GM18951 (cell line): Measurements from ENCODE around the gene PRX.

Experiments used
- POLR2A ChIP-seq: IDR thresholded peaks from 4 replicates; pipeline ENCODE4 v1.6.1; 2011; ENCODE audit warnings: mild to moderate bottlenecking; ENCODE audit not compliant: insufficient read length, insufficient read depth; ENCODE audit errors: extremely low read depth
- in situ Hi-C: fragments of 300-500 bp; cut with MboI; formaldehyde crosslinking; loops from one replicate; pipeline ENCODE4 v1.12.0; 2022; ENCODE audit warnings: low sequenced_read_pairs, mixed read lengths, inconsistent platforms; ENCODE audit not compliant: unreplicated experiment

Gene PRX

DNA sequence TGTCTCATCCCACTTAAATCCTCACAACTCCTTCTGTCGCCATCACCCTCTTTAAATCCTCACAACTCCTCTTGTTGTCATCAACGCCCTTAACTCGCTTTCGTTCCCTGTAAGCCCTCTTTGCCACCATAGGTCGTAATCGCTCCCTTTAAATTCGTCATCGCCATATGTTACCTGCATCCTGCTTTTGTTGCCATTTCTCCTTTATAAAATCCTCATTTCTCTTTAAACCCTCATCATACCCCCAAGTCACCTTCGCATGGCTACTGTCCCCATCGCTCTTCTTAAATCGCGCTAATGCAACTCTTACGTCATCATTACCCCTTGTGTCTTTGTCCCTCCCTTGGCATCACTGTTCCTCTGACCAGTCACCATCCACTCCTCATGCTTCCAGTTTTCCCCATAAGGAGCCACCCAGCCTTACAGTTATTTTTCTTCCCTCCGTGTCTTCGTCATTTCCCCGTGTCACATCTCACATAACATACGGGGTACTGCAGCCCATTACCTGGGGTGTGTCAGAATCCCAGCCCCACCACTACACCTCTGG is 64.1 kb downstream of the PRX start:
- in situ Hi-C loops, result no loop called here
- no peak for TF ChIP-seq POLR2A

DNA sequence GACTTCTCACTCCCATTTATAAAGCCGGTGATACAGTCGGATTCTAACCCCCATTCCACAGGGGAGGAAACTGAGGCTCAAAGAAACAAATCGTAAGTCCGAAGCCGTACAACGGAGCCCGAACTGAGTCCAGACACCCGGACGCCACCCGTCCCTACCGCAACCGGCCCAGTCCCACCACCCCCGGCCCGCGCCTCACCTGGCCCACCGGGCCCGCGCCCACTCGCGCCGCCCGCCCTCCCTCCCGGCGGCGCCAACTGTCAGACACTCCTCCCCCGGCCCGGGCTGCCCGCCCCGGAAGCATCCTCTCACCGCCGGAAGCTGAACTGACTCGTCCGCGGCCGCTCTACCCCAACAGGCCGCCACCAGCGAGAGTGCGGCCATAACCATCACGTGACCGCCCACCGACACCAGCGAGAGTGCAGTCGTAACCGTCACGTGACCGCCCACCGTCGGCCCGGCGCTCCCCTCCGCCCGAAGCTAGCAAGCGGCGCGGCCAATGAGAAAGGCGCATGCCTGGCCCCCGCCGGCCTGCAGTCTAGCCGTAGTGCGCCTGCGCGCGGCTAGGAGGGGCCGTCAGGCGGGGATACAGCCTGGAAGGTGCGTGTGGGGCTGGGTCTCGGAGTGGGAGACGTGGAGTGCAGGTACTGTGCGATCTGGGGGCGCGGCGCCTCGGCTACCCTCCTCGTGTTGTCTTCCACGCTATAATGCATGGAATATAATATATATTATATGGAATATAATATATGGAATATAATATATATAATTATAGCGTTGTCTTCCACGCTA is 64.9 kb downstream of the PRX start, which contains the start of the genes C19orf47 and PLD3:
Gene C19orf47, minus strand, starts transcription at position 273 of the 789 bp plus-strand sequence. CDS start 6,540 bp downstream, outside the sequence.
Gene PLD3, plus strand, starts transcription at position 571 of the 789 bp plus-strand sequence. CDS start 17,789 bp downstream, outside the sequence.
- peak; percentile 97 for TF ChIP-seq POLR2A
- in situ Hi-C loops, result no loop called here

DNA sequence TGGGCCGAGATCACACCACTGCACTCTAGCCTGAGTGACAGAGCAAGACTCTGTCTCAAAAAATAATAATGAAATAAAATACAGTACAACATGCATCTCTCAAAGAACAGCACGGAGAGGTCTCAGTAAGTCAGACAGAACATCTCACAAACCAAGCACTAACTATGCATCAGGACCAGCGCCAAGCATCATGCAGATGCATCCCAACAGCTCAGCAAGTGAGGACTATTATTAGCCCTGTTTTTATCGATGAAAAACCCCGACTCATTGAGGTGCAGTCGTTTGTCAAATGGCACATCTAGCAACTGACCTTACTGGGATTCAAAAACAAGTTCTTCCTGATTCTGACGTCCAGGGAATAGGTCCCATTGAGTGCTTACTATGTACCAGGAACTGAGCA is 68.8 kb downstream of the PRX start:
- TF ChIP-seq POLR2A, result no peak
- in situ Hi-C loops, result no loop called here
